ENCODE data around the gene HDAC3. TPM values are rescaled to one million over a fixed set of nuclear protein-coding genes. Genes with fewer than 3 reads are reported as not detected.

The HDAC3 gene
- total RNA-seq, 1 experiment from 2014 or later, result 76.0 TPM

DNA sequence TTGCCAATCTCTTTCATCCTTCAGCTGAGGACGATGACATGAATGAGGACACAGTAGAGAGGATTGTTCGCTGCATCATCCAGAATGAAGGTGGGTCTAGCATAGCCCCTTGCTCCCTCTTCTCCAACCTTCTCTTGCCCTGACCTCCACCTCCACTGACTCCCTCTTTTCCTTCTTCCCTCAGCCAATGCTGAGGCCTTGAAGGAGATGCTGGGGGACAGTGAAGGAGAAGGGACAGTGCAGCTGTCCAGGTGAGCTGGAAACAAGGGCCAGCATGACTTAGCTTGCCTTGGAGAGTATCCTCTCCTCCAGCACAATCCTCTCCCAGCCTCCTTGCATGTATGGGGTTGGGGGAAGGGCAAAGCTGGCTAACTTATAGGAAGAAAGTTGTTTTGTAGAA is 2.1 kb upstream of the HDAC3 start:
- no TSS peak for BruUV-seq (replicated peaks)
- Histone ChIP-seq H3K9me2 (ENCODE audit: insufficient read depth) (no peaks in the 10 kb centered on the region), H3K27ac (no peak overlapping the region), H4K20me1 (ENCODE audit: insufficient read depth) (peaks cover 15% of the 10 kb centered on the region; the same call in 1 of the 2 replicates), H3K36me3 (ENCODE audit: low read depth) (no peaks in the 10 kb centered on the region), H3K27me3 (ENCODE audit: insufficient read depth, low read depth) (no peaks in the 10 kb centered on the region), H3K4me3 (no peak overlapping the region), H2AFZ (no peak overlapping the region), H3K79me2 (ENCODE audit: low read depth) (peaks cover 28% of the 10 kb centered on the region), H3K4me2 (no peak overlapping the region; the same call in 1 of the 2 replicates), H3K4me1 (replicated peaks; ENCODE audit: insufficient read depth) (peaks cover 35% of the 10 kb centered on the region), H3K9me3 (ENCODE audit: insufficient read depth, low read depth) (no peaks in the 10 kb centered on the region), H3F3A (ENCODE audit: insufficient read depth, low read depth) (peaks cover 24% of the 10 kb centered on the region)
- CTCF ChIA-PET, result no interaction called here
- DNase-seq, result no peak
- intact Hi-C loops (cut with micrococcal nuclease; ENCODE audit: unreplicated experiment), result loop anchor here (1.0 kb wide), 1 partner anchor 13 kb away; the partner anchor contains the start of gene FCHSD1
- POLR2A ChIA-PET (ENCODE audit: unreplicated experiment), result no interaction called here
- TF ChIP-seq, protein P1, sequence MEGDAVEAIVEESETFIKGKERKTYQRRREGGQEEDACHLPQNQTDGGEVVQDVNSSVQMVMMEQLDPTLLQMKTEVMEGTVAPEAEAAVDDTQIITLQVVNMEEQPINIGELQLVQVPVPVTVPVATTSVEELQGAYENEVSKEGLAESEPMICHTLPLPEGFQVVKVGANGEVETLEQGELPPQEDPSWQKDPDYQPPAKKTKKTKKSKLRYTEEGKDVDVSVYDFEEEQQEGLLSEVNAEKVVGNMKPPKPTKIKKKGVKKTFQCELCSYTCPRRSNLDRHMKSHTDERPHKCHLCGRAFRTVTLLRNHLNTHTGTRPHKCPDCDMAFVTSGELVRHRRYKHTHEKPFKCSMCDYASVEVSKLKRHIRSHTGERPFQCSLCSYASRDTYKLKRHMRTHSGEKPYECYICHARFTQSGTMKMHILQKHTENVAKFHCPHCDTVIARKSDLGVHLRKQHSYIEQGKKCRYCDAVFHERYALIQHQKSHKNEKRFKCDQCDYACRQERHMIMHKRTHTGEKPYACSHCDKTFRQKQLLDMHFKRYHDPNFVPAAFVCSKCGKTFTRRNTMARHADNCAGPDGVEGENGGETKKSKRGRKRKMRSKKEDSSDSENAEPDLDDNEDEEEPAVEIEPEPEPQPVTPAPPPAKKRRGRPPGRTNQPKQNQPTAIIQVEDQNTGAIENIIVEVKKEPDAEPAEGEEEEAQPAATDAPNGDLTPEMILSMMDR (conservative IDR thresholded peaks at IDR 0.05), result no peak
- no peak for TF ChIP-seq EZH2 (IDR thresholded peaks at IDR 0.05; ENCODE audit: low read depth)

DNA sequence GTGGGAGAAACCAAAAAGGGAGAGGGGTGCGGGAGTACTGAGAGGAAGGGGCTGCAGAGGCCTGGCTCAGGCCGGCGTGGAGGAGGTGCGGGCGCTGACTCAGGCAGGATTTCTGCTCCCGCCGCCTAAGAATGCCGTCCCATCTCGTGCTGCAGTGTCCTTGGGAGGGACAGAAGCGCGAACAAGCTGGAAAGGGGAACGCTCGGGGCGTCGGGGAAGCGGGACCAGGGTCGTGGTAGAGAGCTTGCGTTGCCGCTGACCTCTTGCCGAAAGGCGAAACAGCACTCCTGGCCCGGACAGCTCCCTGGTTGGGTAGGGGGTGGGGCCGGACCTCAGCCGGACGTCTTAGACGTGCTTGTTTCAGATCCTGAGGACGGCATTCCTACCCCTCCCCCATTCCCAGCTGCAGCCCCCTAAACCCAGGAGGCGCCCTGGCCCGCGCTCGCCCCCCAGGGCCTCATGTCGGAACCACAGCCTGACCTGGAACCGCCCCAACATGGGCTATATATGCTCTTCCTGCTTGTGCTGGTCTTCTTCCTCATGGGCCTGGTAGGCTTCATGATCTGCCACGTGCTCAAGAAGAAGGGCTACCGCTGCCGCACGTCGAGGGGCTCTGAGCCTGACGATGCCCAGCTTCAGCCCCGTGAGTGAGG is 1.2 kb upstream of the HDAC3 start:
- no peak overlapping the region for H3K27ac ChIP-seq
- H3F3A ChIP-seq (ENCODE audit: insufficient read depth, low read depth), result peaks cover 24% of the 10 kb centered on the region
- TF ChIP-seq EZH2 (IDR thresholded peaks at IDR 0.05; ENCODE audit: low read depth), result no peak
- TF ChIP-seq, protein P1 (conservative IDR thresholded peaks at IDR 0.05), result no peak
- peak overlapping the region; percentile 79 for H3K4me3 ChIP-seq
- H4K20me1 ChIP-seq (ENCODE audit: insufficient read depth), result peaks cover 16% of the 10 kb centered on the region
- peak in 1 of 2 experiments; percentile 61 for DNase-seq
- H3K27me3 ChIP-seq (ENCODE audit: insufficient read depth, low read depth), result no peaks in the 10 kb centered on the region
- no peaks in the 10 kb centered on the region for H3K9me2 ChIP-seq (ENCODE audit: insufficient read depth)
- intact Hi-C loops (cut with micrococcal nuclease; ENCODE audit: unreplicated experiment), result loop anchor here (1.0 kb wide), 1 partner anchor 13 kb away; the partner anchor contains the start of gene FCHSD1
- peaks cover 35% of the 10 kb centered on the region for H3K4me1 ChIP-seq (replicated peaks; ENCODE audit: insufficient read depth)
- peak overlapping the region; percentile 99 for H2AFZ ChIP-seq
- H3K36me3 ChIP-seq (ENCODE audit: low read depth), result no peaks in the 10 kb centered on the region
- CTCF ChIA-PET, result no interaction called here
- peaks cover 36% of the 10 kb centered on the region for H3K79me2 ChIP-seq (ENCODE audit: low read depth)
- peak overlapping the region; percentile 97 for H3K4me2 ChIP-seq
- no peaks in the 10 kb centered on the region for H3K9me3 ChIP-seq (ENCODE audit: insufficient read depth, low read depth)
- POLR2A ChIA-PET (ENCODE audit: unreplicated experiment), result no interaction called here
- no TSS peak for BruUV-seq (replicated peaks)

DNA sequence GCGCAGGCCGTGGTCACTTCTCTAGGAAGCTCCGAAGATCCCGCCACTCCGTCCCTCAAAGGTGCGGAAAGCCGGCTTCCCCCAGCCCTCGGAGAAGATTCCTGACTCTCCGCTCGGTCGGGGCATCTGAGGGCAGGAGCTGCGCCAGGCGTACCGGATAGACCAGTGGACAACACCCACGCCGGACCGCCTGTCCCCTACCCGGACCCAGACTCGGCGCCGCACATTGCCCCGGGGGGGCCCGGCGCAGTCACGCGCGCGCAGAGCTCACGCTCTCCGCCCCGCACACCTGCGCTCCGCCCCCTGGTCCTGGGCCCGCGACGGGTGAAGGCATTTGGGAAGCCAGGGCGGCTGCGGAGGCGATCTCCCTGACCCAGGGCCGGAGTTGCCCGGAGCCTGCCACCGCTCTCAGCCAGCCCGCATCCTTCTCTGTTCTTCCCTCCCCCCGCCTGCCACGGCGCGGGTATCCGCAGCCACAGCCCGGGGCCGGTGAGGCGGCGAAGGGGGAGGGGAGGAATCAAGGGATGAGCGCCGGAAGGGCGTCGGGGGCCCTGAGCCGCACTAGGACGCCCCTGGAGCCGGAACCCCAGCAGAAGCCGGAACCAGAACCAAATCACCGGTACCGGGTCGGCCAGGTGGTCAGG is 596 bp upstream of the HDAC3 start:
- H4K20me1 ChIP-seq (ENCODE audit: insufficient read depth), result peaks cover 22% of the 10 kb centered on the region
- H3K4me1 ChIP-seq (replicated peaks; ENCODE audit: insufficient read depth), result peaks cover 30% of the 10 kb centered on the region
- no peaks in the 10 kb centered on the region for H3K36me3 ChIP-seq (ENCODE audit: low read depth)
- no peaks in the 10 kb centered on the region for H3K9me2 ChIP-seq (ENCODE audit: insufficient read depth)
- CTCF ChIA-PET, result interaction anchor here (0.7 kb wide), 1 partner anchor 73 kb away, joined by 3 read pairs; no protein-coding TSS in a partner anchor
- no peak overlapping the region for H3K27ac ChIP-seq
- no peak for TF ChIP-seq EZH2 (IDR thresholded peaks at IDR 0.05; ENCODE audit: low read depth)
- TF ChIP-seq, protein P1 (conservative IDR thresholded peaks at IDR 0.05), result no peak
- H3K9me3 ChIP-seq (ENCODE audit: insufficient read depth, low read depth), result no peaks in the 10 kb centered on the region
- H3K4me3 ChIP-seq, result peak overlapping the region; percentile 79
- H3K79me2 ChIP-seq (ENCODE audit: low read depth), result peaks cover 41% of the 10 kb centered on the region
- DNase-seq, result no peak
- no peaks in the 10 kb centered on the region for H3K27me3 ChIP-seq (ENCODE audit: insufficient read depth, low read depth)
- peak overlapping the region; percentile 99 for H2AFZ ChIP-seq
- peaks cover 19% of the 10 kb centered on the region for H3F3A ChIP-seq (ENCODE audit: insufficient read depth, low read depth)
- BruUV-seq (replicated peaks), result TSS peak; percentile 28
- peak overlapping the region; percentile 97 for H3K4me2 ChIP-seq
- POLR2A ChIA-PET (ENCODE audit: unreplicated experiment), result interaction anchor here (0.6 to 0.8 kb wide), 6 partner anchors 20 to 319 kb away, joined by 3 to 5 read pairs (median 3); no protein-coding TSS in a partner anchor
- intact Hi-C loops (cut with micrococcal nuclease; ENCODE audit: unreplicated experiment), result no loop called here

Data from PC-9 (cell line).